ENCODE data around the gene WDR36. TPM values are rescaled to one million over a fixed set of nuclear protein-coding genes. Genes with fewer than 3 reads are reported as not detected.

Gene WDR36
- total RNA-seq, 4 donors from 2014 or later: 3.6 to 16.2 (median 8.3) TPM

DNA sequence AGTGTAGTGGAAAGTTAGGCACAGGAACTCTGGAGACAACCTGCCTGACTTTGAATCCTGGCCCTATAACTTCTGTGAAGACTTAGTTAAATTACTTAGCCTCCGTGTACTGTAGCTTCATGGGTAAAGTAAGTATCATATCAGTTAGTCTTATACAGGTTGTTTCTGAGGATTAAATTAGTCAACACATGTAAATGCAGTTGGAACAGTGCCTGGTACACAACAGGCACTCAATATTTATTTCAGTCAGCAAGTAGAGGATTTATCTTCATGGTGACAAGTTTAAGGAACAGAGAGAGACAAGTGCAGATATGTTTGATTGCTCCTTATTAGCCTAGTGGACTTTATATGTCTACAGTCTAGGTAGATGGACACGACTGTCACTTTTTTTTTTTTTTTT lies 17.9 kb upstream of the WDR36 start:
- peaks cover 0 to 26% (median 8%) of the 10 kb centered on the region in 4 donors for H3K4me1 ChIP-seq
- TF ChIP-seq EP300 (IDR thresholded peaks at IDR 0.05; ENCODE audit: low read depth): no peak
- TF ChIP-seq POLR2A (IDR thresholded peaks at IDR 0.05): no peak
- no peak for TF ChIP-seq POLR2AphosphoS5 (IDR thresholded peaks at IDR 0.05)
- TF ChIP-seq, protein P1, sequence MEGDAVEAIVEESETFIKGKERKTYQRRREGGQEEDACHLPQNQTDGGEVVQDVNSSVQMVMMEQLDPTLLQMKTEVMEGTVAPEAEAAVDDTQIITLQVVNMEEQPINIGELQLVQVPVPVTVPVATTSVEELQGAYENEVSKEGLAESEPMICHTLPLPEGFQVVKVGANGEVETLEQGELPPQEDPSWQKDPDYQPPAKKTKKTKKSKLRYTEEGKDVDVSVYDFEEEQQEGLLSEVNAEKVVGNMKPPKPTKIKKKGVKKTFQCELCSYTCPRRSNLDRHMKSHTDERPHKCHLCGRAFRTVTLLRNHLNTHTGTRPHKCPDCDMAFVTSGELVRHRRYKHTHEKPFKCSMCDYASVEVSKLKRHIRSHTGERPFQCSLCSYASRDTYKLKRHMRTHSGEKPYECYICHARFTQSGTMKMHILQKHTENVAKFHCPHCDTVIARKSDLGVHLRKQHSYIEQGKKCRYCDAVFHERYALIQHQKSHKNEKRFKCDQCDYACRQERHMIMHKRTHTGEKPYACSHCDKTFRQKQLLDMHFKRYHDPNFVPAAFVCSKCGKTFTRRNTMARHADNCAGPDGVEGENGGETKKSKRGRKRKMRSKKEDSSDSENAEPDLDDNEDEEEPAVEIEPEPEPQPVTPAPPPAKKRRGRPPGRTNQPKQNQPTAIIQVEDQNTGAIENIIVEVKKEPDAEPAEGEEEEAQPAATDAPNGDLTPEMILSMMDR (IDR thresholded peaks at IDR 0.05): no peak
- peak overlapping the region in 1 of 4 donors; percentile 45 for H3K4me3 ChIP-seq
- no peaks in the 10 kb centered on the region for H3K36me3 ChIP-seq
- 65 to 100% methylated on average over 1 to 2 of the region's 2 CpGs for WGBS, 2 donors (ENCODE audit: low coverage in 1 of 2)
- peaks cover 55% of the 10 kb centered on the region for H3K27me3 ChIP-seq
- H3K9me3 ChIP-seq: no peaks in the 10 kb centered on the region
- H3K27ac ChIP-seq: no peak overlapping the region
- intact Hi-C loops (cut with DNase I; ENCODE audit: low total_unique reads): no loop called here
- in situ Hi-C loops (cut with MboI; ENCODE audit: low pct_ligation_motif_present in 1 of 4, low pct_unique_long_range_greater_than_20kb in 1 of 4, low sequenced_read_pairs in 3 of 4): loop anchor here in 3 of 4 donors (25.0 kb wide), 1 partner anchor 312 kb away; no protein-coding TSS in a partner anchor
- no peak for DNase-seq

DNA sequence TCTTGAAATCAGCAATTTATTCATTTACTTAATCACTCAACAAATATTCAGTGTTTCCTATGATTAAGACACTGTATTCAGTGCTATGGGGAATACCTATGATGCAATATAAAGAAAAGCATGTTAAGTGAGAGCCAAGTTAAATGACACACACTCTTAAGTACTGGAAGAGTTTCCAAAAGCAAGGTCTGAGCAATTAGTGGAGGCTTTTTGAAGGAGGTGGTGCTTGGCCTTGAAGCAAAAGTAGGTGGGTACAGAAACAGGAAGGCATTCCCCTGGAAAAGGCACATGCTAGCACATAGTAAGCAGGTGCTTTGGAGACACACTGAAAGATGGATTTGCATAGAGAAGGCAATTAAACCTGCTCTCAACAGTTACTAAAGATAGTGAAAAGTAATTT lies 16.6 kb upstream of the WDR36 start:
- Histone ChIP-seq H3K4me1 (peaks cover 0 to 20% (median 8%) of the 10 kb centered on the region in 4 donors), H3K36me3 (no peaks in the 10 kb centered on the region), H3K27me3 (peaks cover 42% of the 10 kb centered on the region), H3K4me3 (no peak overlapping the region), H3K27ac (no peak overlapping the region), H3K9me3 (no peaks in the 10 kb centered on the region)
- no peak for DNase-seq
- in situ Hi-C loops (cut with MboI; ENCODE audit: low pct_ligation_motif_present in 1 of 4, low pct_unique_long_range_greater_than_20kb in 1 of 4, low sequenced_read_pairs in 3 of 4): no loop called here
- intact Hi-C loops (cut with DNase I; ENCODE audit: low total_unique reads): no loop called here
- TF ChIP-seq POLR2A (IDR thresholded peaks at IDR 0.05) (no peak), EP300 (IDR thresholded peaks at IDR 0.05; ENCODE audit: low read depth) (no peak), POLR2AphosphoS5 (IDR thresholded peaks at IDR 0.05) (peak in 1 of 3 donors; percentile 40)
- TF ChIP-seq, protein P1 (IDR thresholded peaks at IDR 0.05): no peak

DNA sequence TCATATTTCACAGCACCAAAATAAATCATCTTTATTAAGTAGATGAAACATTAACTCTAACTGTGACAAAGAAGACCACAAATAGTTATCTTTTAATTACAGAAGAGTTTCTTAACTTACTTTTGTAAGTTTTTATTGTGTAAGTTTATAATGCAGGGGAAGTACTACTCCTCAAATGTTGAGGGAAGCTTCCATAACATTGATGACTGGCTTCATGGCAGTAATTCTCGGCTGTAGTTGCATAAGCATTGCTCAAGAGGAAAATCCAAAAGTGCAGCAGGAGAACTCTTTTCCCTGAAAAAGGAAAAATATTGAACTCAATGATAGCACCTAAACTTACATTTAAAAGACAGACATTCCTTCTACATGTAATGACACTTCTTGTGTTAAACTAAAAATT lies 16.1 kb upstream of the WDR36 start:
- TF ChIP-seq EP300 (IDR thresholded peaks at IDR 0.05; ENCODE audit: low read depth) (no peak), POLR2AphosphoS5 (IDR thresholded peaks at IDR 0.05) (no peak), POLR2A (IDR thresholded peaks at IDR 0.05) (no peak)
- TF ChIP-seq, protein P1 (IDR thresholded peaks at IDR 0.05): no peak
- H3K27ac ChIP-seq: no peak overlapping the region
- no peaks in the 10 kb centered on the region for H3K9me3 ChIP-seq
- intact Hi-C loops (cut with DNase I; ENCODE audit: low total_unique reads): no loop called here
- in situ Hi-C loops (cut with MboI; ENCODE audit: low pct_ligation_motif_present in 1 of 4, low pct_unique_long_range_greater_than_20kb in 1 of 4, low sequenced_read_pairs in 3 of 4): no loop called here
- no peaks in the 10 kb centered on the region for H3K36me3 ChIP-seq
- 42 to 48% methylated on average over 1 of the region's 1 CpG for WGBS, 2 donors (ENCODE audit: low coverage in 1 of 2)
- H3K4me3 ChIP-seq: no peak overlapping the region
- H3K4me1 ChIP-seq: peaks cover 0 to 14% (median 8%) of the 10 kb centered on the region in 4 donors
- peaks cover 36% of the 10 kb centered on the region for H3K27me3 ChIP-seq
- no peak for DNase-seq

DNA sequence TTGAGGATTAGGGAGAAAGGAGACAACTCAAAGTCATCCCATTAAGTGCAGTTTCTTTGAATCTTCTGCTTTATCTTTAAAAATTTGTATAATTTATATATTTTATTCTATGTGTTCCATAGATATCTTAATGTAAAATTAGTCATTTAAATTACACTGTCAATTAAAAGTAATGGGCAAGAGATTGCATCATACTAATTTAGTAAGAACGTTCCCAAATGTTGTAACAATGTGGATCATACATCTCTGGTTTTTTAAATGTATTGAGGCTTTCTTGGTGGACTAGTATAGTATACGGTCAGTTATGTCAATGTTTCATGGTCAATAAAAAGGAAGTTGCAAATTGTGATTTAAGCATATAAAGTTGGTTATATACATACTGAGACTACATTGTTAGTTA lies 14.5 kb upstream of the WDR36 start:
- H3K36me3 ChIP-seq: no peaks in the 10 kb centered on the region
- H3K27ac ChIP-seq: no peak overlapping the region
- peaks cover 20% of the 10 kb centered on the region for H3K27me3 ChIP-seq
- in situ Hi-C loops (cut with MboI; ENCODE audit: low pct_ligation_motif_present in 1 of 4, low pct_unique_long_range_greater_than_20kb in 1 of 4, low sequenced_read_pairs in 3 of 4): no loop called here
- intact Hi-C loops (cut with DNase I; ENCODE audit: low total_unique reads): no loop called here
- no peak overlapping the region for H3K4me3 ChIP-seq
- no peak for DNase-seq
- no peaks in the 10 kb centered on the region for H3K9me3 ChIP-seq
- H3K4me1 ChIP-seq: peaks cover 0 to 14% (median 8%) of the 10 kb centered on the region in 4 donors
- 71 to 81% methylated on average over 2 of the region's 2 CpGs for WGBS, 2 donors (ENCODE audit: low coverage in 1 of 2)
- TF ChIP-seq EP300 (IDR thresholded peaks at IDR 0.05; ENCODE audit: low read depth): no peak
- TF ChIP-seq POLR2AphosphoS5 (IDR thresholded peaks at IDR 0.05): no peak
- no peak for TF ChIP-seq POLR2A (IDR thresholded peaks at IDR 0.05)

DNA sequence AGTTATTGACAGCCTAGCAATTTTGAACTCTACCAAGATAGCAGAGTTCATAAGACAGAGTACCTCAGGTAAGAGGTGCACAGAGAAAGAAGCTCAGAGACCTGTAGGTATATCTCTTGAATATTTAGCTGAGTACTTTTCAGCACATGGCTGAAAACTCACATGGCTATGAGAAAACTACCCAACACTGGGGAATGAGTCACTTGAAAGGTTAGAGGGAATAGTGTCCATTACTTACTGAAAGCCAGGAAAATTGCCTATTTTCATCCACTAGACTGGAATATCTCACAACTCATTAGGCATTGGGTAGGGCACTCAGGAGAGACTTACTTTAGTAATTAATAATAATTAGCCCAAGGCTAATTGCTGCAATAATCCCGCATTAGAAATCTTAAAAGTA lies 12.3 kb upstream of the WDR36 start:
- H3K9me3 ChIP-seq: no peaks in the 10 kb centered on the region
- no peaks in the 10 kb centered on the region for H3K4me1 ChIP-seq
- TF ChIP-seq POLR2AphosphoS5 (IDR thresholded peaks at IDR 0.05) (no peak), EP300 (IDR thresholded peaks at IDR 0.05; ENCODE audit: low read depth) (no peak), POLR2A (IDR thresholded peaks at IDR 0.05) (no peak)
- TF ChIP-seq, protein P1 (IDR thresholded peaks at IDR 0.05): no peak
- H3K27ac ChIP-seq: no peak overlapping the region
- no peak overlapping the region for H3K4me3 ChIP-seq
- in situ Hi-C loops (cut with MboI; ENCODE audit: low pct_ligation_motif_present in 1 of 4, low pct_unique_long_range_greater_than_20kb in 1 of 4, low sequenced_read_pairs in 3 of 4) (no loop called here), intact Hi-C loops (cut with DNase I; ENCODE audit: low total_unique reads) (no loop called here)
- peaks cover 4% of the 10 kb centered on the region for H3K27me3 ChIP-seq
- no peak for DNase-seq
- H3K36me3 ChIP-seq: no peaks in the 10 kb centered on the region
- WGBS, 2 donors (ENCODE audit: low coverage in 1 of 2): 87 to 100% methylated on average over 1 of the region's 1 CpG
